NCI-H2196 (cell line): ENCODE measurements around the gene MAGI1.
A peak's percentile ranks its signal among the peaks of the same experiment; 100 is the strongest.
"Not testable (repeated sequence)": the region's sequence is repeated elsewhere in the genome, so short reads cannot be mapped to it uniquely, and the experiment has no call there.

ENCODE experiments used
- DNase-seq: peaks from one replicate; lab custom pipeline; 2025; ENCODE audit not compliant: unreplicated experiment; lab: John Stamatoyannopoulos, UW

The MAGI1 gene

GRCh38 chr3:65879372-65879771 is 159.3 kb downstream of the MAGI1 start:
- DNase-seq, result no peak

- DNase-seq, result no peak
Observed at GRCh38 chr3:65878831-65879230, 159.9 kb downstream of the MAGI1 start.

DNA sequence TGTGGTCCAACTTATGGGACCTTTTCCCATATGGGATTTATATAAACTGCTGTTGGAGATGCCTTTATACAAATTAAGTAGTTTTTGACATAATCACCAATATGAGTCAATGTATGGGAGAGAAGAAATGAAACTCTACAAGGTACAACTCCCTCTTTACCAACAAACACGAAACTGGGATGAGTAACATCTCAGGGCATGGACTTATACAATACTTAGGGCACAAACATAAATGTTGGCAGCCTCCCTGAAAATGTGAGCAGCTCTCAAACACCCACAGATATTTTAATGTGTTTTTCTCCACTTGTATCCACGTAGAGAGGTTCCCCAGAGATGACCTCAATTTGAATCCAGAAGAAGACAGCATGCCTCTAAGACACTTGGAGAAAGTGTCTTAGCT is 161.6 kb downstream of the MAGI1 start:
- no peak for DNase-seq

GRCh38 chr3:65876028-65876420 is 162.7 kb downstream of the MAGI1 start:
- DNase-seq, result no peak

- no peak for DNase-seq
Observed at GRCh38 chr3:65875393-65876027, 163.2 kb downstream of the MAGI1 start.

DNA sequence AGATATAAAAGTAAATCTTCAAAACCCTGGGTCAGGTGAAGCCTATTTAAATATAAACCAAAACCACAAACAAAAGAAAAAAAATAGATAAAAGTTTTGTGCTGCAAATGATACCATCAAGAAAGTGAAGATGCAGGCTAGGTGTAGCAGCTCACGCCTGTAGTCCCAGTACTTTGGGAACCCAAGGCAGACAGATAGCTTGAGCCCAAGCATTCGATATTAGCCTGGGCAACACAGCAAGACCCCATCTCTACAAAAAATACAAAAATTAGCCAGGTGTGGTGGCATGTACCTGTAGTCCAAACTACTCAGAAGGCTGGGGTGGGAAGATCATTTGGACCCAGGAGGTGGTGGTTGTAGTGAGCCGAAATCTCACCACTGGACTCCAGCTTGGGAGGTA is 164.8 kb downstream of the MAGI1 start:
- no peak for DNase-seq

- DNase-seq, result no peak
Observed at GRCh38 chr3:65873028-65873427, 165.7 kb downstream of the MAGI1 start.

DNA sequence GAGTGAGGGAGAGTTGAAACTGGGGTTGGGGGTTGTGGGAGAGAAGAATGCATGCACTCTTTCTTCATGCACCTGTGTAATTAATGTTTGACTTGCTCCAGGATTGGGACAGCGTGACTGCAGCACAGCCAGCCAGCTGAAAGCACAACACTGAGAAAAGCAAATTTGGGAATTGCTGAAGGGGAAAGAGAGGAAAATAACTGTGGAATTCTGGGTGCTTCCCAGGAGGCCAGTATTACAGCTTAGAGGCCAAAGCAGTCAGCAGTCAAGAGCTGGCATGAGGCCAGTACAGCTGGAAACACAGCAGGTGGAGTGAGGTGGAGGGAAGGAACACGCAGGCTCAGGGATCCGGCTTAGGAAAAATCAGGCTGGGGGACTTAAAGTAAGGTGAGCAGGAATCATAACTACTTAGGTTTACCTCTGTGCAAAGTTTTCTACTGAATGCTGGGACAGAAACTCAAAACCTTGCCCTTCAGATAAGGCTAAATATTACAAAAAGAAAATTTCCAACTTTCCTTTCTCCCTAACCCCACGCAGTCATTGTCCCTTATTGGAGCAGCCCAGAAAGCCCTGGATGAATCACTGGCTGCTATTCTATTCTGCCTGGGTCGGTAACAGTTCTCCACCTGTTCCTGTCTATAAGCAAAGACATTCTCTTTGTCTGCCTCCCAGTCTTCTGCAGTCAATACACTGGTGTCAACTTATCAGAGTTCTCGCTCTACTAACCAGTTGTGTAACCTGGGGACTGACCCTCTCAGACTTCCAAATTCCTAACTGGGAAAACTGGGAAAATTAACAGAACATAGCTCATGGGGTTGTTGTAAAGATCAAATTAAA is 167.2 kb downstream of the MAGI1 start:
- DNase-seq, result peak; percentile 49

- no peak for DNase-seq
Observed at GRCh38 chr3:65869798-65870197, 168.9 kb downstream of the MAGI1 start.

GRCh38 chr3:65867463-65868210 is 171.1 kb downstream of the MAGI1 start:
- DNase-seq, result no peak

DNA sequence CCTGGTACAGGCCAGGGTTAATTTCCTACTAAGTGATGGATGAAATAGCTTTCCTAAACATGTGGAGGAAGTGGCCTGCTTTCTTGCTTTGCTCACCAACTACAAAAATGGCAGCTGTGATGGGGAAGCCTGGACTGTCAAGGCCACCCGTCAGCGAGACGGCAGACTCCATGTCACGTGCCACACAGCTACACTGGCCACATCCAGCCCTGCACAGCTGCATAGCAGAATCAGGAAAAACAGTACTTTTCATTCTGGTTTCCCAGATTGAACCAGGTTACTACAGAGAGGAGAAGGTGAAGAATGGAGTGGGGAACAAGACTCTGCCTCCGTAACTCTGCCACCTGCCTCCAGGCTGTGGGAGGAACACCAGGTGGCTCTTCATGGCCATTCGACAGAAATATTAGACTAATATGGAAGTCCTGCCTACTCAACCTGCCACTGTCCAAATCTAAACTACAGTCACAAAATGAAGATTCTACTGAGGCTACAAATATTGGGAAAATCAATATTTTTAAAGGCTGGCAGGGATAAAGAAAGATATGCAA is 174.3 kb downstream of the MAGI1 start:
- DNase-seq, result no peak

GRCh38 chr3:65861718-65862117 is 177.0 kb downstream of the MAGI1 start:
- no peak for DNase-seq

- DNase-seq, result not testable (repeated sequence)
Observed at GRCh38 chr3:65859612-65860011, 179.1 kb downstream of the MAGI1 start.

DNA sequence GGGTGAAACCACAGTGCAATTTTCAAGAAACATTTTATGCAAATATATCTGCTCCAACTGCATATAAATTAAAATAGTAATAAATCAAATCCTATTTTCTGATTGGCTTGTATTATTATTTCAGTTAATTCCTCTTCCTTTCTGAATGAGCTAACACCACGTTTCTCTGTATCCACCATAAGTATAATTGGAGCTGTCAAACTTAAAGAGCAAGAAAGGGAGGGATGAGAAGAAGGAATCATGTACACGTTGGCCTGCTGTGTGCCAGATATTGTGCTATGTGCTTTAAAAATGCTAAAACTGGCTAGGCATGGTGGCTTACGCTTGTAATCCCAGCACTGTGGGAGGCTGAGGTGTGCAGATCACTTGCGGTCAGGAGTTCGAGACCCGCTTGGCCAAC is 180.0 kb downstream of the MAGI1 start:
- DNase-seq, result no peak

DNA sequence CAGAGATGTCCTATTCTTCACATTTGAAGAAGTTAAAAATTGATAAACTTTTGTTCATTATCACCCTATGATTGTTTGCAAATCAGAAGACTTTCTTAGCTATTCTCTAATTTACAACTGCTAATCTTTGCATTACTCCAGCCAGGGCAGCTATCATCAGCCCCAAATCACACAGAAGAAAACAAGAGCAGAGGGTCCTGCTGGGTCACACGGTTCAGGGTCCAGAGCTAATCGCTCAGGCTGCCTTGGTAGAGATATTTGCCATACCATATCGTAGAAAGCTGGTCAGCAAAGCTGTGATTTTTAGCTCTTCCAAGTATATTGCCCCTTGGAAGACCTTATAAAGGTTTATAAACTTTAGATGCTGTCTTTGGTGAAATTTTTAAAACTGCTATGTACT is 181.4 kb downstream of the MAGI1 start:
- DNase-seq, result no peak

GRCh38 chr3:65856907-65857306 is 181.8 kb downstream of the MAGI1 start:
- no peak for DNase-seq

- no peak for DNase-seq
Observed at GRCh38 chr3:65855370-65856100, 183.2 kb downstream of the MAGI1 start.

GRCh38 chr3:65854606-65855304 is 184.0 kb downstream of the MAGI1 start:
- DNase-seq, result peak; percentile 59

DNA sequence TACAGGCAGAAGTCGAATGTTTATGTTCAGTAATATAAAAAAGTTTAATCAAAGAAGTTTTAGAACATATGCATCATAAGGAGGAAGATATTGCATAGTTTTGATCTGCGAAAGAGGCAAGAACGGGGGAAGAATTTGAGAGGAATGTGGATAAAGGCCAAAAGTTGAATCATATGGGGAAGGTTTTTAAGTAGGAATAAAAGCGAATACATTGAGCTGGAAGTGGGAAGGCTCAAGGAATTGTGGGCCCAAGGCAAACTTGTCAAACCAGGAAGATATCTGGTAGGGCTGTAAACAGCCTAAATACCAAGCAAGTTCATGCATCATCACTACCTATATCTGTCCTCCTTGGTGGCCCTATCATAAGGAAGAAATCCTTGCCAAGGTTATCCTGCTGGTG is 186.9 kb downstream of the MAGI1 start:
- DNase-seq, result no peak

DNA sequence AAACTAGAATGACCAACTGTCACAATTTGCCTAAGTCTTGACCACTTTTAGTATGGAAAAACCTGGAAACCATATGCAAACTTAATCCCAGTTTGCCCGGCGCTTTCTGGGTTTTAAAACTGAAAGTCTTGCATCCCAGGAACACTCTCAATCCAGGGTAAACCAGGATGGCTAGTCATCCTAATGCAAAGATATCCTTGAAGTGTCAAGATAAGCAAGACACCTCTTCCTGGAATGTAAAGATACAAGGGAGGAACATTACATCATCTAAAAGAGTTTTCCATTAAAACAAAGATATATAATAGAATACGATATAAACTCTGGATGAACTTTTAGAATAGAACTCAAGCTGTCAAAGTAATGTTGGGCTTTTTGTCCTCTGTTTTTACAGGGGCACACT is 188.5 kb downstream of the MAGI1 start:
- DNase-seq, result no peak
